HS-27A (cell line): ENCODE measurements around the gene INPP4B.
"Not testable (repeated sequence)": the region's sequence is repeated elsewhere in the genome, so short reads cannot be mapped to it uniquely, and the experiment has no call there.

Source experiments
- DNase-seq: peaks from one replicate; pipeline ENCODE4 v3.0.0-alpha.2; 2012; ENCODE audit warnings: low read depth, missing footprints

INPP4B gene

GRCh38 chr4:142824368-142824767 lies 21.7 kb downstream of the INPP4B start:
- DNase-seq: no peak

GRCh38 chr4:142823796-142824195 lies 22.3 kb downstream of the INPP4B start:
- DNase-seq: no peak

GRCh38 chr4:142818476-142818875 lies 27.6 kb downstream of the INPP4B start:
- DNase-seq: peak; percentile 7

- DNase-seq: peak; percentile 65
These were observed 28.1 kb downstream of the INPP4B start for GRCh38 chr4:142818031-142818430.

GRCh38 chr4:142817442-142817841 lies 28.7 kb downstream of the INPP4B start:
- DNase-seq: peak; percentile 91

GRCh38 chr4:142815834-142816233 lies 30.3 kb downstream of the INPP4B start:
- DNase-seq: peak; percentile 9

GRCh38 chr4:142813388-142813787 lies 32.7 kb downstream of the INPP4B start:
- no peak for DNase-seq

GRCh38 chr4:142812091-142812490 lies 34.0 kb downstream of the INPP4B start:
- DNase-seq: no peak

- DNase-seq: no peak
These were observed 35.1 kb downstream of the INPP4B start for GRCh38 chr4:142811034-142811433.

- DNase-seq: no peak
These were observed 36.5 kb downstream of the INPP4B start for GRCh38 chr4:142809559-142809958.

GRCh38 chr4:142803879-142804278 lies 42.2 kb downstream of the INPP4B start:
- DNase-seq: not testable (repeated sequence)

GRCh38 chr4:142801966-142802365 lies 44.1 kb downstream of the INPP4B start:
- no peak for DNase-seq

- peak; percentile 3 for DNase-seq
These were observed 65.0 kb downstream of the INPP4B start for GRCh38 chr4:142781114-142781513.

- peak; percentile 2 for DNase-seq
These were observed 67.2 kb downstream of the INPP4B start for GRCh38 chr4:142778900-142779299.

GRCh38 chr4:142778430-142778829 lies 67.7 kb downstream of the INPP4B start:
- DNase-seq: peak; percentile 12

GRCh38 chr4:142777045-142777743 lies 68.9 kb downstream of the INPP4B start:
- no peak for DNase-seq

GRCh38 chr4:142776026-142776425 lies 70.1 kb downstream of the INPP4B start:
- no peak for DNase-seq

- no peak for DNase-seq
These were observed 72.6 kb downstream of the INPP4B start for GRCh38 chr4:142773505-142773904.

- no peak for DNase-seq
These were observed 83.8 kb downstream of the INPP4B start for GRCh38 chr4:142762280-142762679.

GRCh38 chr4:142752202-142752786 lies 93.8 kb downstream of the INPP4B start:
- DNase-seq: no peak

GRCh38 chr4:142743121-142743825 lies 102.8 kb downstream of the INPP4B start:
- no peak for DNase-seq

- no peak for DNase-seq
These were observed 104.1 kb downstream of the INPP4B start for GRCh38 chr4:142741995-142742394.

GRCh38 chr4:142728233-142728632 lies 117.9 kb downstream of the INPP4B start:
- no peak for DNase-seq
